A673 (cell line): Measurements from ENCODE around the gene ZFYVE28. TPM values are rescaled to one million over a fixed set of nuclear protein-coding genes. Genes with fewer than 3 reads are reported as not detected.

Source experiments
- BruUV-seq: library from RNA; stranded (reverse); fragments of 400-500 nt; replicated peaks from 2 replicates; lab custom pipeline; 2021; lab: Mats Ljungman, UMichigan
- CTCF ChIA-PET: fragments of 300-600 bp; sonication (Branson Sonifier 250); formaldehyde crosslinking; loops from one replicate; lab custom pipeline; 2022; ENCODE audit warnings: antibody characterized with exemption; lab: Charles Lee
- POLR2A ChIA-PET: fragments of 300-600 bp; sonication (Branson Sonifier 250); formaldehyde crosslinking; loops from one replicate; lab custom pipeline; 2022; ENCODE audit warnings: antibody characterized with exemption; ENCODE audit not compliant: low non-redundant PET; lab: Charles Lee
- DNase-seq: peaks from one replicate; pipeline ENCODE4 v3.0.0-alpha.2; 2015; ENCODE audit warnings: low spot score
- H3K27ac ChIP-seq: fragments of 200-600 bp; sonication (generic); 2 replicates; pipeline ENCODE4 v1.5.1; 2016; ENCODE audit warnings: mixed run types, low read depth, mild to moderate bottlenecking, mixed read lengths, antibody characterized with exemption, low read length; ENCODE audit not compliant: poor library complexity, severe bottlenecking
- H3K27me3 ChIP-seq: fragments of 200-600 bp; sonication (generic); replicated peaks from 2 replicates; pipeline ENCODE4 v1.6.1; 2017; ENCODE audit warnings: mixed run types, low read depth, mild to moderate bottlenecking, mixed read lengths, antibody characterized with exemption, low read length; ENCODE audit not compliant: insufficient read depth, poor library complexity
- H3K36me3 ChIP-seq: fragments of 200-600 bp; sonication (generic); 2 replicates; pipeline ENCODE4 v1.6.1; 2016; ENCODE audit warnings: mixed run types, mild to moderate bottlenecking, mixed read lengths, antibody characterized with exemption, low read length; ENCODE audit not compliant: insufficient read depth, poor library complexity, severe bottlenecking
- H3K4me1 ChIP-seq: fragments of 200-600 bp; sonication (generic); 2 replicates; pipeline ENCODE4 v1.6.1; 2017; ENCODE audit warnings: mixed run types, mild to moderate bottlenecking, mixed read lengths, antibody characterized with exemption, low read length; ENCODE audit not compliant: insufficient read depth, poor library complexity, severe bottlenecking
- H3K4me3 ChIP-seq: fragments of 200-600 bp; sonication (generic); 2 replicates; pipeline ENCODE4 v1.5.1; 2016; ENCODE audit warnings: low read depth, mixed run types, mild to moderate bottlenecking, mixed read lengths, low read length; ENCODE audit not compliant: poor library complexity, severe bottlenecking
- H3K9me3 ChIP-seq: fragments of 200-600 bp; sonication (generic); 2 replicates; pipeline ENCODE4 v1.6.1; 2016; ENCODE audit warnings: mixed run types, low read depth, mild to moderate bottlenecking, mixed read lengths, antibody characterized with exemption, low read length; ENCODE audit not compliant: poor library complexity, severe bottlenecking
- EZH2 ChIP-seq: fragments of 200-600 bp; sonication (generic); IDR thresholded peaks from 2 replicates; pipeline ENCODE4 v1.6.1; 2017; ENCODE audit warnings: borderline replicate concordance, low read depth, mild to moderate bottlenecking, mixed read lengths, antibody characterized with exemption, low read length; ENCODE audit not compliant: poor library complexity, severe bottlenecking
- intact Hi-C: fragments of 100-400 bp; cut with micrococcal nuclease; formaldehyde crosslinking; loops from one replicate; pipeline ENCODE4 v1.10.0; 2022; ENCODE audit not compliant: unreplicated experiment
- total RNA-seq: library from RNA; stranded (reverse); gene quantifications from 2 replicates; pipeline ENCODE4 v1.2.3, GENCODE V29; 2021
- TF ChIP-seq, protein P1 (sequence below): fragments of 300-800, 200-600 bp; sonication (generic); conservative IDR thresholded peaks from 2 replicates; pipeline ENCODE4 v1.5.1; 2017; ENCODE audit warnings: low read depth, mild to moderate bottlenecking, antibody characterized with exemption, low read length, moderate library complexity, mixed read lengths

Gene ZFYVE28
- total RNA-seq, 1 experiment from 2014 or later: 8.6 TPM

GRCh38 chr4:2425386-2426068 lies 7.1 kb upstream of the ZFYVE28 start:
- H3K4me1 ChIP-seq: no peaks in the 10 kb centered on the region
- H3K9me3 ChIP-seq: no peaks in the 10 kb centered on the region
- no TSS peak for BruUV-seq
- H3K27ac ChIP-seq: no peak overlapping the region
- TF ChIP-seq EZH2: no peak
- TF ChIP-seq, protein P1, sequence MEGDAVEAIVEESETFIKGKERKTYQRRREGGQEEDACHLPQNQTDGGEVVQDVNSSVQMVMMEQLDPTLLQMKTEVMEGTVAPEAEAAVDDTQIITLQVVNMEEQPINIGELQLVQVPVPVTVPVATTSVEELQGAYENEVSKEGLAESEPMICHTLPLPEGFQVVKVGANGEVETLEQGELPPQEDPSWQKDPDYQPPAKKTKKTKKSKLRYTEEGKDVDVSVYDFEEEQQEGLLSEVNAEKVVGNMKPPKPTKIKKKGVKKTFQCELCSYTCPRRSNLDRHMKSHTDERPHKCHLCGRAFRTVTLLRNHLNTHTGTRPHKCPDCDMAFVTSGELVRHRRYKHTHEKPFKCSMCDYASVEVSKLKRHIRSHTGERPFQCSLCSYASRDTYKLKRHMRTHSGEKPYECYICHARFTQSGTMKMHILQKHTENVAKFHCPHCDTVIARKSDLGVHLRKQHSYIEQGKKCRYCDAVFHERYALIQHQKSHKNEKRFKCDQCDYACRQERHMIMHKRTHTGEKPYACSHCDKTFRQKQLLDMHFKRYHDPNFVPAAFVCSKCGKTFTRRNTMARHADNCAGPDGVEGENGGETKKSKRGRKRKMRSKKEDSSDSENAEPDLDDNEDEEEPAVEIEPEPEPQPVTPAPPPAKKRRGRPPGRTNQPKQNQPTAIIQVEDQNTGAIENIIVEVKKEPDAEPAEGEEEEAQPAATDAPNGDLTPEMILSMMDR: no peak
- H3K36me3 ChIP-seq: no peaks in the 10 kb centered on the region
- ChIA-PET CTCF (no interaction called here), POLR2A (no interaction called here)
- DNase-seq: no peak
- peaks cover 5% of the 10 kb centered on the region for H3K27me3 ChIP-seq
- intact Hi-C loops: no loop called here
- H3K4me3 ChIP-seq: no peak overlapping the region

GRCh38 chr4:2424581-2424980 lies 6.1 kb upstream of the ZFYVE28 start:
- TF ChIP-seq, protein P1: no peak
- TF ChIP-seq EZH2: no peak
- no peak overlapping the region for H3K27ac ChIP-seq
- intact Hi-C loops: no loop called here
- H3K4me3 ChIP-seq: no peak overlapping the region
- H3K4me1 ChIP-seq: no peaks in the 10 kb centered on the region
- POLR2A ChIA-PET: no interaction called here
- CTCF ChIA-PET: interaction anchor here (1.2 kb wide), 1 partner anchor 12 kb away, joined by 5 read pairs; no protein-coding TSS in a partner anchor
- no peak for DNase-seq
- no peaks in the 10 kb centered on the region for H3K9me3 ChIP-seq
- H3K36me3 ChIP-seq: no peaks in the 10 kb centered on the region
- H3K27me3 ChIP-seq: peaks cover 14% of the 10 kb centered on the region
- BruUV-seq: no TSS peak

DNA sequence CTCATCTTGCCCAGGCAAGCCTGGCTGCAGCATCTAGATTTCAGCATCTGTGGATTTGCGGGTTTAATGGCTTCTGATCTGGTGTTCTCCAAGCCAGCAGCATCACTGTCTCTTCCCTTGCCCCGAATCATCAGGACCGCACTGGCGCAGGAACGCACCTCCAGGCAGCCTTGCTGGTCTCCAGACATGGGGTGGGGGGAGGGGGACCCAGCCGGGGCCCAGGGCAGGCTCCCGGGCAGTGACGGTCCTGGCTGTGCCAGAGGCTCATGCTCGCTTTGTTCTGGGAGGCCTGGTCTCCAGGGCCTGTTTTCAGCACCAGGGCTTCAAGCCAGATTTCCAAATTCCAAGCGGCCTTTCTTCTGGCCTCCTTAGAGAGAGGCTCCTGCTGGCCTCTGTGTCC lies 5.2 kb upstream of the ZFYVE28 start:
- TF ChIP-seq, protein P1: no peak
- TF ChIP-seq EZH2: no peak
- no TSS peak for BruUV-seq
- no peak overlapping the region for H3K27ac ChIP-seq

More for the DNA sequence above, 5.2 kb upstream of the ZFYVE28 start:
- peaks cover 19% of the 10 kb centered on the region for H3K27me3 ChIP-seq
- DNase-seq: no peak
- no peaks in the 10 kb centered on the region for H3K9me3 ChIP-seq
- intact Hi-C loops: no loop called here
- POLR2A ChIA-PET: no interaction called here
- no peak overlapping the region for H3K4me3 ChIP-seq
- no peaks in the 10 kb centered on the region for H3K36me3 ChIP-seq
- CTCF ChIA-PET: no interaction called here
- H3K4me1 ChIP-seq: peaks cover 7% of the 10 kb centered on the region
